Testis (tissue), 2 donors: ENCODE results near the gene ZNF423.

Experiments used
- POLR2A ChIP-seq: fragments of 450-650 bp; IDR thresholded peaks from one replicate; pipeline ENCODE4 v1.6.1; 2017; ENCODE audit warnings: antibody characterized with exemption, mild to moderate bottlenecking, moderate library complexity
- TF ChIP-seq, protein P1 (sequence below), 3 experiments: fragments of 450-650 bp in 2 of 3; fragments of 200-600 bp in 1 of 3; sonication (generic) in 1 of 3; IDR thresholded peaks; one replicate each; pipeline ENCODE4 v1.5.1; 2016 to 2019; ENCODE audit warnings: antibody characterized with exemption in 3 of 3, mild to moderate bottlenecking in 2 of 3, moderate library complexity in 1 of 3

DNA sequence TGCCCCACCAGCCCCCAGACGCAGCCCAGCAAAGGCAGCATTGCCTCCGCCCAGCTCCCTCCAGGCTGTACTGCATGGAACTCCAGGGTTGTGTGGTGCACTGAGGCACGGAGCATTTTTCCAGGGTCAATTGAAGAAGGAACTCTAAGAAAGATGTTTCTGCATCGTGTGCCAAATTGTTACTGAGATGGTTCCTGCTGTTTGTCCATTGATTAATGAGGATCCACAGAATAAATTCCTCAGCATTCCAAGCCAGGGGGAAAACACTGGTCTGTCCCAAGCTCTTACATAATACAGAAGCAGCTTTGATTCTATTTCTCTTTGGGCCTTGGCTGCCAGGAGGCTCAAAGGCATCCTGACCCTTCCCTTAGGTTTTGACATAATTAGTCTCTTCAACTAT lies 80.9 kb downstream of the ZNF423 start:
- TF ChIP-seq, protein P1, sequence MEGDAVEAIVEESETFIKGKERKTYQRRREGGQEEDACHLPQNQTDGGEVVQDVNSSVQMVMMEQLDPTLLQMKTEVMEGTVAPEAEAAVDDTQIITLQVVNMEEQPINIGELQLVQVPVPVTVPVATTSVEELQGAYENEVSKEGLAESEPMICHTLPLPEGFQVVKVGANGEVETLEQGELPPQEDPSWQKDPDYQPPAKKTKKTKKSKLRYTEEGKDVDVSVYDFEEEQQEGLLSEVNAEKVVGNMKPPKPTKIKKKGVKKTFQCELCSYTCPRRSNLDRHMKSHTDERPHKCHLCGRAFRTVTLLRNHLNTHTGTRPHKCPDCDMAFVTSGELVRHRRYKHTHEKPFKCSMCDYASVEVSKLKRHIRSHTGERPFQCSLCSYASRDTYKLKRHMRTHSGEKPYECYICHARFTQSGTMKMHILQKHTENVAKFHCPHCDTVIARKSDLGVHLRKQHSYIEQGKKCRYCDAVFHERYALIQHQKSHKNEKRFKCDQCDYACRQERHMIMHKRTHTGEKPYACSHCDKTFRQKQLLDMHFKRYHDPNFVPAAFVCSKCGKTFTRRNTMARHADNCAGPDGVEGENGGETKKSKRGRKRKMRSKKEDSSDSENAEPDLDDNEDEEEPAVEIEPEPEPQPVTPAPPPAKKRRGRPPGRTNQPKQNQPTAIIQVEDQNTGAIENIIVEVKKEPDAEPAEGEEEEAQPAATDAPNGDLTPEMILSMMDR (IDR thresholded peaks at IDR 0.05): no peak
- no peak for TF ChIP-seq POLR2A
